ENCODE results near the gene ITGA2B.
"Not testable (repeated sequence)": the region's sequence is repeated elsewhere in the genome, so short reads cannot be mapped to it uniquely, and the experiment has no call there.

Gene ITGA2B

DNA sequence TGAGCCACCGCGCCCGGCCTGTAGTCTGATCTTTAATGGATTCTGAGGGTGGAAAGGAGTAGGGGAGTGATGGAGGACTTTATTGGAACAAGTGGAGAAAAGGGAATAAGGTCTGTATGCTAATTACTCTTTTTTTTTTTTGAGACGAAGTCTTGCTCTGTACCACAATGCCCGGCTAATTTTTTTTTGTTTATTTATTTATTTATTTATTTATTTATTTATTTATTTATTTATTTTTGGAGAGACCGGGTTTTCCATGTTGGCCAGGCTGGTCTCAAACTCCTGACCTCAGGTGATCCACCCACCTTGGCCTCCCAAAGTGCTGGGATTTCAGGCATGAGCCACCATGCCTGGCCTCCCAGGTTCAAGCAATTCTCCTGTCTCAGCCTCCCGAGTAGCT, 59.9 kb downstream of the ITGA2B start:
- not testable (repeated sequence) for DNase-seq

DNA sequence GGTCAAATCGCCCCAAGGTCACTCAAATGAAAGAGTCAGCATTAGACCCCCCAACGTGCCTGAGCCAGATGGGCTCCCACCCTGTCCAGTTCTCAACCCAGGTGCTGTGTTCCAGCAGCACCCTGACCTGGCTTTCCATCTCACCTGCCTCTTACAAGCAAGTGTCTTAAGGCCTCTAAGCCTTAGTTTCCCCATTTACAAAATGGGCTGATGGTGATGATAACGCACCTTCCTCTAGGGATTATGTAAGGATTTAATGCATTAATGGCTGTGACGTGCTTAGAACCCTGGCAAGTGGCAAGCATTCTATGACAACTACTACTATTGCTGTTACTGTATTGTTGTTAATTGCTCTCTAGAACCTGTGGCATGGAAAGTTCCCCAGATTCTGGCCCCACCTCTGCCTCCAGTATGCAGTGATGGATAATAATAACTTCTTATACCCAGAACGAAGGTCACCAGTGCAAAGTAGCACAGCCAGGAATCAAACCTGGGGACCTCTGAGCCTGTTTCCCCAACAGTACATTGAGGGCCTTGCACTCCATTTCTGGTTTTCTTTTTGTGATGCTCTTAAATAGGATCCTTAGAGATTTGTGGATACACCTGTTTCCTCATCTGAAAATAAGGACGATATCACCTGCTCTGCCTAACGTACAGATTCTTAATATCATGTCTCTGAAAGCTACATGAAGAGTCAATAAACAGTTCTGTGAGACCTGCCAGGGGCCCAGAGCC, 61.6 kb downstream of the ITGA2B start:
- no peak for DNase-seq

DNA sequence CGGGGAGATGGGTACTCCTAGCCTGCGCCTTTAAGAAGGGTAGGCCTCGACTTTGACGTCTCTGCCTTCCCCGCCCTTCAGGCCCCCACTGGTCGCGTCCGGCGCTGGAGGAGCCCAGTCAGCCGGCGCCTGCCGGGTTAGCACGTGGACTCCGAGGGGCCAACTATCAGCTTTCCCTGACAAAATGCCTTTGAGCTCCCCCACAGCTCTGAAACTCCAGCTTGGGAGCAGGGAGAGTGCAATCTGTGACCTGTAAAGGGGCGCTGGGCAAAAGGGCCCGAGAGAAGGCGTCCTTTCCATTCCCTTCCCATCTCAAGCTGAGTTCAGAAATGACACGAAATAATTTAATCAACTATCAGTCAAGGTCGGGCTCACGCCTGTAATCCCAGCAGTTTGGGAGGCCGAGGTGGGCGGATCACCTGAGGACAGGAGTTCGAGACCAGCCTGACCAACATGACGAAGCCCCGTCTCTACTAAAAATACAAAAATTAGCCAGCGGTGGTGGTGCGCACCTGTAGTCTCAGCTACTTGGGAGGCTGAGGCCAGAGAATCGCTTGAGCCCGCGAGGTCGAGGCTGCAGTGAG, 62.5 kb downstream of the ITGA2B start:
- peak; percentile 95 for DNase-seq

DNA sequence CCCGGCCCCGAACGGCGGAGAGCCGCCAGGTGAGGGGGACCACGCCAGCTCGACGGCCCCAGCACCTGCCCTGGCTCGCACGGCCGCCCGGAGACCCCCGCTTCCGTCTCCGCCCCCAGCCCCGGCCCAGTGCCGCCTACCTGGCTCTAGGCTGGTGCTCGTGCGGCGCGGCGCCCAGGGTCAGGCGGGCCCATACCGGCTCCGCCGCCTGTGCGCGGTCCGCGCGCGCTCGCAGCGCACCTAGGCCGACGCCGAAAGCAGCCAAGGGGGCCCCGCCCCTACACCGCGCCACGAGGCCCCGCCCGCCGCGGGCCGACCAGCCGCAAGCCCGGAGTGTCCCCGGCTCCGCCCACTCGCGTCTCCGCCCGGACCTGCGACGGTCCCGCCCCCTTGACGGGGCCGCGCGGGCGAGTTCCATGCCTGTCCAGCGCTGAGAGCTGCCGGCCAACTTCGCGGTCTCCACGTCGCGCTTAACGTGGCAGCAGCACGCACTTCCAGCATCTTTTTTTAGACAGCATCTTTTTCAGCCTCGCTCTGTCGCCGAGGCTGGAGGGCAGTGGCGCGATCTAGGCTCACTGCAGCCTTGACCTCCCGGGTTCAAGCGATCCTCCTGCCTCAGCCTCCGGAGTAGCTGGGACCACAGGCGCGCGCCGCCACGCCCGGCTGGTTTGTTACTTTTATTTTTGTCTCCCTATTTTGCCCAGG, 64.7 kb downstream of the ITGA2B start, which contains the start of gene SLC25A39:
SLC25A39 (minus strand) TSS at position 253 of the 705 bp plus-strand sequence. CDS start 1,261 bp downstream, outside the sequence.
- peak; percentile 89 for DNase-seq

DNA sequence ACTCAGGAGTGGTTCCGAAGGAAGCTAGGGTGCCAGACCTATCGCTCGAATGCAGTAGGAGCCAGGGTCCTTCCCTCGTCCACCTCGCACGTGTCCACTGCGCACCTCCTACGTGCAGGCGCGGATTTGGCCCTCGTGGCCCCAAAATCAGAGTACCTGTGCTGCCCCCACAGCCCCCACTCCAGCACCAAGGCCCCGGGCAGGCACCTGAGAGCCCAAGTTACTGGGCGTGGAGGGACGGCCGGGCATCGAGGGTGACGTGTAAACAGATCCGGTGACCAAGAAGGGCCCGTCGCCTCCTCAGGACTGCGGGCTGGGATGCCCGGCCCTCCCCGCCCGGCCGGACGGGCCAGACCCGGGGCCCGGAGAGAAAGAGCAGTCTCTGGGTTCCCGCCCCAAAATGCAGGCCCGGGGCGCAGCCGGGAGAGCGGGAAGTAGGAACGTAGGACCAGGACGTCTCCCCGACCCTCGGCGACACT, 65.3 kb downstream of the ITGA2B start:
- no peak for DNase-seq

DNA sequence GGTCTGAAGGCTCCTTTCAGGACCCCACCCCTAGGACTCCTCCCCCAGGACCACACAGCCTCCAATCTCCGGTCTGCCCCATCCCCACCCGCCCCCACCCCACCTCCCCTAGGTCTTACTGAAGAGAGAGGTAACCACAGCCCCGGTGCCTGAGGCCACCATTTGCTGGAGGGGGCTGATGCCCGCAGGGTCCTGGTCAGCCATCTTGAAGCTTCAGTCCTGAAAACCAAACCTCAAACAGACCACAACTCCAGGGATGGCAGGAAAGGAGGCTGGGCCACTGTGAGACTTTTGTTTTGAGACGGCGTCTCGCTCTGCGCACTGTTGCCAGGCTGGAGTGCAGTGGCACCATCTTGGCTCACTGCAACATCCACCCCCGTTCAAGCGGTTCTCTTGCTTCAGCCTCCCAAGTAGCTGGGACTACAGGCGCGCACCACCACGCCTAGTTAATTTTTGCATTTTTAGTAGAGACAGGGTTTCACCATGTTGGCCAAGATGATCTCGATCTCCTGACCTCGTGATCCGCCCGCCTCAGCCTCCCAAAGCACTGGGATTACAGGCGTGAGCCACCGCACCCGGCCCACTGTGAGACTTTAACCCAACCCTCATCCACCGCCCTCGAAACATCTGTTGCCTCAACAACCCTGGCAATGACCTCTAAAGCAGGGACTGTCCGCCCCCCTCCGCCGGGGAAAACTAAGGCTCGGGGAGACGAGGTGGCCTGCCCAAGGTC, 65.9 kb downstream of the ITGA2B start:
- DNase-seq = no peak

DNA sequence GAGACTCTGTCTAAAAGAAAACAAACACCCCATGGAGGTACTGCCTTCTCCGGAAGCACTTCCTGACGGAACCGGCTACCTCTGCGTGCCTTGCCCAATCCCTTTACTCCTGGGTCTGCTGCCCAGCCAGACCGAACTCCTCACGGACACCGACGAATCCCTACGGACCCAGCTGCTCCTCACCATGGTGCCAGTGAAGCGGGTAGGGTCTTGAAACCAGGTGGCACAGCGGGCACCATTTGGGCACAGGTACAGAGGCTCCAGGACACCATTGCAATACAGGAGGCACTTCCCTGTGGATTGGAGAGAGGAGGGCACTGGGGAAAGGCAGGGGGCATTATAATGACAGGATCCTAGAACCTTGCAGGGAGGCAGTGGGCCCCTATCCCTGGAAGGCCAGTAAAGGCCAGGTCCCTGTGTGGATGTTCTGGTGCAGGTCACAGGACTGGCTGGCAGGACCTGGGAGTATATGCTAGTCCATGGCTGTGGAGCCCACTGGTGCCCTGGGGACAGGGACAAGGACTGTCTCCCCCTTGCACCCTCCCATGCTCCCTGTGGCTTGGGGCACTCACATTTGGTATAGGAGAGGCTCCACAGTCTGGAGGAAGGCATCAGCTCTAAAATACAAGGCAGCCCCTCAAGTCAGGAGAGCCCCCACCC, 67.1 kb downstream of the ITGA2B start:
- no peak for DNase-seq
